Testis (tissue), 3 donors: Measurements from ENCODE around the gene H3-3A. TPM values are rescaled to one million over a fixed set of nuclear protein-coding genes. Genes with fewer than 3 reads are reported as not detected.
A peak's percentile ranks its signal among the peaks of the same experiment; 100 is the strongest.

Experiments
- DNase-seq: peaks from one replicate; pipeline ENCODE4 v3.0.0-alpha.2; 2019
- H3K27ac ChIP-seq, 2 donors: fragments of 200-600 bp; sonication (generic); one replicate each; pipeline ENCODE4 v1.5.1; 2019
- H3K27me3 ChIP-seq: fragments of 200-600 bp; sonication (generic); one replicate; pipeline ENCODE4 v1.5.1; 2019
- H3K36me3 ChIP-seq: fragments of 200-600 bp; sonication (generic); one replicate; pipeline ENCODE4 v1.5.1; 2017; ENCODE audit warnings: low read depth; ENCODE audit errors: missing control alignments
- H3K4me1 ChIP-seq: fragments of 200-600 bp; sonication (generic); one replicate; pipeline ENCODE4 v1.5.1; 2019
- H3K4me3 ChIP-seq, 2 donors: fragments of 200-600 bp; sonication (generic); one replicate each; pipeline ENCODE4 v1.5.1; 2017 to 2019
- H3K9me3 ChIP-seq: fragments of 200-600 bp; sonication (generic); one replicate; pipeline ENCODE4 v1.5.1; 2017
- POLR2A ChIP-seq: fragments of 450-650 bp; IDR thresholded peaks from one replicate; pipeline ENCODE4 v1.6.1; 2017; ENCODE audit warnings: antibody characterized with exemption, mild to moderate bottlenecking, moderate library complexity
- WGBS, 2 donors: methylation state at CpG; one replicate each; pipeline ENCODE4 v1.1.5; 2018; 5-methylcytosine and 5-hydroxymethylcytosine counted together
- intact Hi-C: fragments of 100-400 bp; cut with DNase I; formaldehyde crosslinking; loops from one replicate; pipeline ENCODE4 v1.15.1; 2023; ENCODE audit warnings: low total_unique reads
- polyA plus RNA-seq: library from polyadenylated mRNA; stranded (reverse); fragments of 350-450 nt; fragmentation: Illumina TruSeq; extraction: RNeasy Lipid Tissue Mini Kit (QIAGEN cat#74804); gene quantifications from one replicate; pipeline ENCODE4 v1.2.3, GENCODE V29; 2014; ENCODE audit warnings: low read depth, low replicate concordance; ENCODE audit not compliant: insufficient read depth
- total RNA-seq, 2 donors: library from RNA; depleted of rRNA; stranded (reverse); fragments of >200 nt; gene quantifications; one replicate each; pipeline ENCODE4 v1.2.3, GENCODE V29; 2016
- TF ChIP-seq, protein P1 (sequence below), 3 experiments: fragments of 450-650 bp in 2 of 3; fragments of 200-600 bp in 1 of 3; sonication (generic) in 1 of 3; IDR thresholded peaks; one replicate each; pipeline ENCODE4 v1.5.1; 2016 to 2019; ENCODE audit warnings: antibody characterized with exemption in 3 of 3, mild to moderate bottlenecking in 2 of 3, moderate library complexity in 1 of 3

H3-3A gene
- total and polyA plus RNA-seq, 3 donors from 2014 or later: 272 to 439 (median 367) TPM

DNA sequence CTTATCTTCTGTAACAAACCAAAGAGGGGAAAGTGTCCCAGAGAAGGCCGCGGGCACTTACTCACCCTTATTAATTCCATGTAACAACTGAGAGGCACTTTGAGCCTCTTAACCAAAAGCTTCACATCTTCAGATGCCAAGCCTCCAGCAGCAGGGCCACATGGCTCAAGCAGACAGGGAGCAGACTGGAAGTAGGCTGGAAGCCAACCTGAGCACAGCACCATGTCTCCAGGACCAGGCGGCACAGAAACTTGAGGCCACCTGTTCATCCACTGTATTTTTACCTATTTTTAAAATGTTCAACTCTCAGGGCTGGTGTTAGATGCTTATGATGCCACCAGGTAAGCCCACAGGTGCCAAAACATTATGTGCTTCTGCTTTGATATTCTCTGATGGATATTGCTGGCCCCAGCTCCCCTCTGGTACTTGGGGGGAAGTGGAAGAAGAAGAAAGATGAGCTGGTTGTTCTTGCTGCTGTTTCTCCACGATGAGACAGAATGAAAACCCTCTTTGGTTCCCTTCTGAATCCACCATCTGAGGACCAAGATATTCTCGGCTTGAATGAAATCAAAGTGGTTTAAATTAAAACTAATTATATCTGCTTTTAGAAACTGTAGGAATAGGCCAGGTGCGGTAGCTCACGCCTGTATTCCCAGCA is 32.8 kb upstream of the H3-3A start:
- H3K9me3 ChIP-seq: no peaks in the 10 kb centered on the region
- TF ChIP-seq, protein P1, sequence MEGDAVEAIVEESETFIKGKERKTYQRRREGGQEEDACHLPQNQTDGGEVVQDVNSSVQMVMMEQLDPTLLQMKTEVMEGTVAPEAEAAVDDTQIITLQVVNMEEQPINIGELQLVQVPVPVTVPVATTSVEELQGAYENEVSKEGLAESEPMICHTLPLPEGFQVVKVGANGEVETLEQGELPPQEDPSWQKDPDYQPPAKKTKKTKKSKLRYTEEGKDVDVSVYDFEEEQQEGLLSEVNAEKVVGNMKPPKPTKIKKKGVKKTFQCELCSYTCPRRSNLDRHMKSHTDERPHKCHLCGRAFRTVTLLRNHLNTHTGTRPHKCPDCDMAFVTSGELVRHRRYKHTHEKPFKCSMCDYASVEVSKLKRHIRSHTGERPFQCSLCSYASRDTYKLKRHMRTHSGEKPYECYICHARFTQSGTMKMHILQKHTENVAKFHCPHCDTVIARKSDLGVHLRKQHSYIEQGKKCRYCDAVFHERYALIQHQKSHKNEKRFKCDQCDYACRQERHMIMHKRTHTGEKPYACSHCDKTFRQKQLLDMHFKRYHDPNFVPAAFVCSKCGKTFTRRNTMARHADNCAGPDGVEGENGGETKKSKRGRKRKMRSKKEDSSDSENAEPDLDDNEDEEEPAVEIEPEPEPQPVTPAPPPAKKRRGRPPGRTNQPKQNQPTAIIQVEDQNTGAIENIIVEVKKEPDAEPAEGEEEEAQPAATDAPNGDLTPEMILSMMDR (IDR thresholded peaks at IDR 0.05): no peak
- no peak for TF ChIP-seq POLR2A
- 81 to 85% methylated on average over 7 of the region's 7 CpGs for WGBS, 2 donors
- no peaks in the 10 kb centered on the region for H3K27me3 ChIP-seq
- no peaks in the 10 kb centered on the region for H3K4me1 ChIP-seq
- no peak for DNase-seq
- no peak overlapping the region for H3K27ac ChIP-seq
- H3K36me3 ChIP-seq: no peaks in the 10 kb centered on the region
- no peak overlapping the region for H3K4me3 ChIP-seq
- intact Hi-C loops: no loop called here

DNA sequence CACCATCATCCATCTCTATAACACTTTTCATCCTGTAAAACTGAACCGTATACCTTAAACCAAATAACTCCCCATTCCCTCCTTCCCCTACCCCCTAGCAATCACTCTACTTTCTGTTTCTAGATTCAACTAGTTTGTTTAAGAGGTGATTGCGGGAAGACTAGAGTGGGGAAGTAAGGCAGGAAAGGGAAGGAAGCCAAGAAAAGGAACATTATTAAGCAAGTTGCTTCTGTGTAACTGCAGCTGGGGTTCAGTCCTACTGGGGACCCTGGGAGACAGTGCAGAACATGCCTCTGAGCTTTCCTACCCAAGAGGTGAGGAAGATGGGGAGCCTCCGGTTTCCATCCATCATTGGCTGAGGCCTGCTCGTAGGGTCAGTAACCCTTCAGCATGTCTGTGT is 28.9 kb upstream of the H3-3A start:
- intact Hi-C loops: no loop called here
- Histone ChIP-seq H3K9me3 (no peaks in the 10 kb centered on the region), H3K4me3 (no peak overlapping the region), H3K36me3 (no peaks in the 10 kb centered on the region), H3K27ac (peak overlapping the region in 1 of 2 donors; percentile 7), H3K4me1 (no peaks in the 10 kb centered on the region), H3K27me3 (no peaks in the 10 kb centered on the region)
- TF ChIP-seq, protein P1 (IDR thresholded peaks at IDR 0.05): no peak
- TF ChIP-seq POLR2A: no peak
- no peak for DNase-seq
- 88 to 92% methylated on average over 4 of the region's 4 CpGs for WGBS, 2 donors

DNA sequence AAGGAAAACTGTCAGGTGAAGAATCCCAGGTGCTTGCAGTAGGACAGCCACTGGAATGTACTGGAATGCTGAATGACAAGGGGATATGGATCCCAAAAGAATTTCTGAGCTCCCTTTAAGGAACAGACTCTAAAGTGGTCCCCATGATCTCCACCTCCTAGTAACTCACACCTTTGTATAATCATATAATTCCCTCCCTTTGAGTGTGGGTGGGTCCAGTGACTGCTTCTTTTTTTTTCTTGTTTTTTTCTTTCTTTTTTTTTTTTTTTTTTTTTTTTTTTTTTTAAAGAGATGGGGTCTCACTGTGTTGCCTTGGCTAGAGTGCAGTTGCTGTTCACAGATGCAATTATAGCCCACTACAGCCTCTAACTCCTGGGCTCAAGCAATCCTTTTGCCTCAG is 28.5 kb upstream of the H3-3A start:
- H3K4me3 ChIP-seq: no peak overlapping the region
- H3K36me3 ChIP-seq: no peaks in the 10 kb centered on the region
- no peaks in the 10 kb centered on the region for H3K4me1 ChIP-seq
- no peaks in the 10 kb centered on the region for H3K27me3 ChIP-seq
- no peaks in the 10 kb centered on the region for H3K9me3 ChIP-seq
- intact Hi-C loops: no loop called here
- DNase-seq: no peak
- no peak for TF ChIP-seq POLR2A
- TF ChIP-seq, protein P1 (IDR thresholded peaks at IDR 0.05): no peak
- H3K27ac ChIP-seq: peak overlapping the region in 1 of 2 donors; percentile 7

DNA sequence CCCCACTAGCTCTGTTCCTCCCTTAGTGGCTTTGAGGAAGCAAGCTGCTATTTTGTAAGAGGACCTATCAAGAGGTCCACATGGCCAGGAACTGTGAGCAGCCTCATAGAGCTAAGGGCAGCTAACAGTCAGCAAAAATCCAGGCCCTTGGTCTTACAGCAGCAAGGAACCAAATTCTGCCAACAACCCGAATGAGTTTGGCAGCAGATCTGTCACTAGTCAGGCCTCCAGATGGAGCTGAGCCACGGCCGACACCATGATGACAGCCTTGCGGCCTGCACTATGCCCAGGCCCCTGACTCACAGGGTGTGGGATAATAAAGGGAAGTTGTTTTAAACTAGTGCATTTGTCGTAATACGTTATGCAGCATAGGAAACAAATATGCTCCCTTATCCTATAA is 28.0 kb upstream of the H3-3A start:
- H3K36me3 ChIP-seq: no peaks in the 10 kb centered on the region
- TF ChIP-seq, protein P1 (IDR thresholded peaks at IDR 0.05): no peak
- no peak for TF ChIP-seq POLR2A
- no peaks in the 10 kb centered on the region for H3K27me3 ChIP-seq
- DNase-seq: peak; percentile 46
- H3K4me1 ChIP-seq: no peaks in the 10 kb centered on the region
- peak overlapping the region in 1 of 2 donors; percentile 7 for H3K27ac ChIP-seq
- intact Hi-C loops: no loop called here
- WGBS, 2 donors: 70 to 81% methylated on average over 6 of the region's 6 CpGs
- H3K9me3 ChIP-seq: no peaks in the 10 kb centered on the region
- H3K4me3 ChIP-seq: no peak overlapping the region

DNA sequence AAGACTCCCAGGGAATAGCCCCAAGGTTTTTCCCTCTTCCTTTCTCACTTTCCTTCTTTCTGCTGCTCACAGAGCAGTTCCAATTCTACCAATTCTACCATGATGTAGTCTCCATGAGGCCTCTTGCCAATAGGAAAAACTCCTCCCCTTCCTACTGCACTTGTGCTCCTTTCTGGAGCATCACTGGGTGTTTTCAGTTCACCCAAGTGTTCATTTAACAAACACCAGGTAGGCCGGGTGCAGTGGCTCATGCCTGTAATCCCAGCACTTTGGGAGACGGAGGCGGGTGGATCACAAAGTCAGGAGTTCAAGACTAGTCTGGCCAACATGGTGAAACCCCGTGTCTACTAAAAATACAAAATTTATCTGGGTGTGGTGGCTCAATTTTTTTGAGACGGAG is 26.6 kb upstream of the H3-3A start:
- 97 to 100% methylated on average over 5 of the region's 5 CpGs for WGBS, 2 donors
- TF ChIP-seq POLR2A: no peak
- TF ChIP-seq, protein P1 (IDR thresholded peaks at IDR 0.05): no peak
- H3K4me1 ChIP-seq: no peaks in the 10 kb centered on the region
- intact Hi-C loops: no loop called here
- H3K36me3 ChIP-seq: no peaks in the 10 kb centered on the region
- no peak for DNase-seq
- no peak overlapping the region for H3K27ac ChIP-seq
- H3K27me3 ChIP-seq: no peaks in the 10 kb centered on the region
- no peaks in the 10 kb centered on the region for H3K9me3 ChIP-seq
- no peak overlapping the region for H3K4me3 ChIP-seq
